GM12891 (cell line): Measurements from ENCODE around the gene CDH22.

Experiments
- POLR2A ChIP-seq: IDR thresholded peaks from 2 replicates; pipeline ENCODE4 v1.6.1; 2011; ENCODE audit warnings: low read depth, low read length, control low read depth
- TAF1 ChIP-seq: IDR thresholded peaks from 2 replicates; pipeline ENCODE4 v1.6.1; 2011; ENCODE audit warnings: low read depth, low read length, control low read depth

GRCh38 chr20:46202766-46203509 is 105.4 kb downstream of the CDH22 start:
- TF ChIP-seq POLR2A: no peak
- no peak for TF ChIP-seq TAF1
